NCI-H1417 (cell line): ENCODE data around the gene TADA1.
"Not testable (repeated sequence)": the region's sequence is repeated elsewhere in the genome, so short reads cannot be mapped to it uniquely, and the experiment has no call there.

Experiments used
- DNase-seq, 3 experiments: peaks; one replicate each; lab custom pipeline; 2025; lab: John Stamatoyannopoulos, UW

The TADA1 gene

GRCh38 chr1:166889776-166890175 is 13.7 kb upstream of the TADA1 start:
- no peak for DNase-seq

GRCh38 chr1:166888373-166889111 is 12.5 kb upstream of the TADA1 start:
- peak in 1 of 3 experiments; percentile 33 for DNase-seq

- no peak for DNase-seq
Measured at GRCh38 chr1:166884971-166885370, 8.9 kb upstream of the TADA1 start.

- peak in 1 of 3 experiments; percentile 78 for DNase-seq
Measured at GRCh38 chr1:166884040-166884642, 8.1 kb upstream of the TADA1 start.

GRCh38 chr1:166882893-166883292 is 6.8 kb upstream of the TADA1 start:
- DNase-seq: no peak

GRCh38 chr1:166878173-166878917 is 2.3 kb upstream of the TADA1 start:
- not testable (repeated sequence) for DNase-seq

GRCh38 chr1:166876540-166876838 is 425 bp upstream of the TADA1 start:
- no peak for DNase-seq

- peak in 1 of 3 experiments; percentile 58 for DNase-seq
Measured at GRCh38 chr1:166875302-166875733, 746 bp downstream of the TADA1 start.

- no peak for DNase-seq
Measured at GRCh38 chr1:166874464-166874863, 1.6 kb downstream of the TADA1 start.

- DNase-seq: no peak
Measured at GRCh38 chr1:166870584-166870983, 5.5 kb downstream of the TADA1 start.

GRCh38 chr1:166869318-166870099 is 6.6 kb downstream of the TADA1 start:
- DNase-seq: no peak

- DNase-seq: no peak
Measured at GRCh38 chr1:166868639-166869038, 7.4 kb downstream of the TADA1 start.

- no peak for DNase-seq
Measured at GRCh38 chr1:166865926-166866325, 10.1 kb downstream of the TADA1 start.

GRCh38 chr1:166859597-166859996 is 16.5 kb downstream of the TADA1 start:
- no peak for DNase-seq

- DNase-seq: no peak
Measured at GRCh38 chr1:166858726-166859419, 17.2 kb downstream of the TADA1 start.

- DNase-seq: no peak
Measured at GRCh38 chr1:166857995-166858394, 18.1 kb downstream of the TADA1 start.

- DNase-seq: no peak
Measured at GRCh38 chr1:166855558-166855957, 20.5 kb downstream of the TADA1 start.

GRCh38 chr1:166852918-166853317 is 23.1 kb downstream of the TADA1 start:
- peak in 1 of 3 experiments; percentile 17 for DNase-seq

- no peak for DNase-seq
Measured at GRCh38 chr1:166849135-166849534, 26.9 kb downstream of the TADA1 start.

- no peak for DNase-seq
Measured at GRCh38 chr1:166848193-166848592, 27.9 kb downstream of the TADA1 start.

- DNase-seq: no peak
Measured at GRCh38 chr1:166844791-166845190, 31.3 kb downstream of the TADA1 start.
